Endothelial cell of hepatic sinusoid (primary cell): ENCODE measurements around the gene FAM237A.

Source experiments
- in situ Hi-C: cut with HindIII; loops from 2 replicates; pipeline ENCODE4 v1.10.0; 2017; ENCODE audit warnings: low sequenced_read_pairs

The FAM237A gene

DNA sequence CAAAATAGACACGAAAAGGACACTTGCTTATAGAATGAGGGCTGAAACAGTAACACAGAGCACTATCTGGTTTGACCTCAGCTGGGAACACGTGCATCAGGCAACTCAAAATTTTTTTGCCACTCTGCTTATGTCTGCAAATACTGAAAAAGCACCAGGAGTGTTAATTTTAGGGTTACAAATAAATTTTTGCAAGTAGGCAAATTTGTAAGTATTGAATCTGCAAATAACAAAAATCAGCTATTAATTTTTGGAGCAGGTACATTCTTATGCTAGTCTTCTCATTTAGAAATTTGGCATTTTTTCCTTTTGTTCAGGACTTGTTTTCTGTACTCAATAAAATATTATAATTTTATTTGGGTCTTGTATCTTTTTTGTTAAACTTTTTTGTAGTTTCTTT, 46.2 kb downstream of the FAM237A start:
- in situ Hi-C loops = no loop called here

DNA sequence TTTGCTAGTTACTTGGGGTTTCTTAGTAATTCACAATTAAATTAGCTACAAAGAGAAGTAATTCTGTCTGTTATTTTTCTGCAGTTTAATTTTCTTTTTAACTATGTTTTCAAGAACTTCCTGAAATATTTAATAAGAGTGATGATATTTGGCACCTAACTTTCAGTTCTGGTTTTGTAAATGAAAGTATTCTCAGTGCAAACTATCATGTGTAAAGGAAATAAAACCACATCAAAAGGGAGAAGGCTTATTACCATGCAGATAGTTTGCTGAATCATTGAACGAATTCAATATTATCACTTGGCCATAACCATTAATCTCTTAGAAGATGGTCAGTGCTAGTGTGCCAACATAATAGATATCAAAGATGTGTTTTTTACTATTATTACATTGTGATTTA, 46.7 kb downstream of the FAM237A start:
- in situ Hi-C loops = no loop called here

DNA sequence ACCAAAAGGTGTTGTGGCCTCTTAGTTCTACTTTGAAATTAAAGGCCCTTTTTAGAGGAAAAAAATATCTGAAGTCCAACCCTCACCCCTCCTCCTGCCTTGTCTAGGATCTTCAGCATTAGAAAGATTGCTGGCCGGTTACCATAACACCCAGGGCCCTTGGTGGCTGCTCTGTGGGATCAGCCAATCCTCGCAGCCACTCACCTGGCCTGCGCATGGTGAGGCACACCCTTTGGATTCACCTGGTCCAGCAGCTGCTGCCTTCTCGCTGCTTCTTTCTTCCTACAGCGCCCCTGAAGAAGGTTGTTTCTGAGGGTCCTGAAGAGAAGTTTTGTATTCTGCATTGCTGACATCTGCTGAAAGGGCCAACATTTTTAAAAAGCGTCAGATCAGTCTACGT, 50.7 kb downstream of the FAM237A start:
- in situ Hi-C loops = no loop called here

GRCh38 chr2:206693399-206694137, 51.3 kb downstream of the FAM237A start:
- in situ Hi-C loops = no loop called here

DNA sequence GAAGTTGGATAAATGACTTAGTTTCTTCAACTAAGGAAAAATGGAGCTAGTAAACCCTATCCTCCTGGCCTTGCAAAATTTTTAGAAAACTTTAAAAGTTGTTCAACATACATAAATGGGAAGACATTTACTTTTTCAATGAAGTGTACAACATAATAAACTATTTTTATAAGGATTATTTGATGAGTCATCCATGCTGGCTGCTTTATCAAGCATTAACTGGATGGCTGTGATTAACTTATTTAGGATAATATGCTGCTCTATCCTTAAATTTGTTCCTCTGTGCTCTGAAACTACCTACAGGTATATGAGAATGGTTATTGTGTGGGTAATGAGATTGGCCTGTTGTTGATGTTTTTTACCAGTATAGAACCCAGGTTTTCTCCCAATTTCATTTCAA, 54.6 kb downstream of the FAM237A start:
- in situ Hi-C loops = no loop called here

DNA sequence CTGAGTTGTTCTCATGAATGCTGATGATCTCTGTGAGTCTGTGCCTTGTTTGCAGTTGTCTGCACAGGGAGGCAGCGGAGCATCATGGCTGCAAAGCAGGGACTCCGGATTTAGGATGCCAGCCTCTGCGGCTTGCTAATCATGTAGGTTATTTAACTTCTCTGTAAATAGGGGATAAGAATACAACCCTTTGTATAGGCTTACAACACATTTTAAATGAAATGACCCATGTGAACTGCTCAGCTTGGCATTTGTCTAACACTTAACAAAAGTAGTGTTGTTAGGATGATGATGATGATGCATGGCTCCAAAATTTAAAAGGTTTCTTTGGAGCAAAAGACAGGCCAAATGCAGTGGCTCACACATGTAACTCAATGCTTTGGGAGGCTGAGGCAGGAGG, 56.5 kb downstream of the FAM237A start:
- in situ Hi-C loops = no loop called here
